Mesothelial cell of epicardium (in vitro differentiated cells): ENCODE measurements around the gene GFOD2. TPM values are rescaled to one million over a fixed set of nuclear protein-coding genes. Genes with fewer than 3 reads are reported as not detected.
A peak's percentile ranks its signal among the peaks of the same experiment; 100 is the strongest.

Experiments
- DNase-seq, 2 experiments: peaks; one replicate each; pipeline ENCODE4 v3.0.0; 2021; ENCODE audit warnings: low spot score in 2 of 2; ENCODE audit not compliant: unreplicated experiment in 2 of 2
- H3K27ac Mint-ChIP-seq: 2 replicates; pipeline ENCODE4 v1.8.0; 2021; ENCODE audit warnings: mixed read lengths
- H3K27me3 Mint-ChIP-seq: 2 replicates; pipeline ENCODE4 v1.8.0; 2021; ENCODE audit warnings: low read depth, mixed read lengths
- H3K36me3 Mint-ChIP-seq: 2 replicates; pipeline ENCODE4 v1.8.0; 2021; ENCODE audit warnings: mixed read lengths
- H3K4me1 Mint-ChIP-seq: 2 replicates; pipeline ENCODE4 v1.8.0; 2021; ENCODE audit warnings: mixed read lengths
- H3K4me3 Mint-ChIP-seq: 2 replicates; pipeline ENCODE4 v1.8.0; 2021; ENCODE audit warnings: mild to moderate bottlenecking, moderate library complexity, mixed read lengths
- H3K9me3 Mint-ChIP-seq: 2 replicates; pipeline ENCODE4 v1.8.0; 2021; ENCODE audit warnings: mixed read lengths
- CTCF ChIP-seq: fragments of 200-600 bp; sonication (generic); IDR thresholded peaks from one replicate; pipeline ENCODE4 v1.5.0; 2021; ENCODE audit warnings: antibody characterized with exemption; ENCODE audit not compliant: unreplicated experiment
- total RNA-seq: library from RNA; stranded (reverse); gene quantifications from 3 replicates; pipeline ENCODE4 v1.2.1, GENCODE V29; 2021

GFOD2 gene
- total RNA-seq, 1 donor from 2014 or later, result 27.0 TPM

GRCh38 chr16:67666559-67667452 is 52.3 kb downstream of the GFOD2 start, which contains the start of the genes C16orf86 and ENKD1:
Gene C16orf86, plus strand, starts transcription at chr16:67666814. Its CDS starts 157 bp downstream, at chr16:67666971.
Gene ENKD1, minus strand, starts transcription at chr16:67666750. Its CDS starts 308 bp downstream, at chr16:67666442.
- Mint-ChIP-seq H3K36me3 (peaks cover 2% of the 10 kb centered on the region), H3K9me3 (no peaks in the 10 kb centered on the region), H3K27me3 (no peaks in the 10 kb centered on the region), H3K27ac (peak within 1 kb of the TSS; percentile 64), H3K4me1 (peaks cover 4% of the 10 kb centered on the region), H3K4me3 (peak within 1 kb of the TSS; percentile 73)
- no peak for TF ChIP-seq CTCF
- peak in 1 of 2 experiments; percentile 56 for DNase-seq

- no peaks in the 10 kb centered on the region for H3K9me3 Mint-ChIP-seq
- peaks cover 2% of the 10 kb centered on the region for H3K36me3 Mint-ChIP-seq
- no peak for DNase-seq
- H3K27ac Mint-ChIP-seq, result no peak overlapping the region
- peak overlapping the region; percentile 70 for H3K4me3 Mint-ChIP-seq
- TF ChIP-seq CTCF, result no peak
- H3K4me1 Mint-ChIP-seq, result peaks cover 8% of the 10 kb centered on the region
- no peaks in the 10 kb centered on the region for H3K27me3 Mint-ChIP-seq
These were observed 53.0 kb downstream of the GFOD2 start for GRCh38 chr16:67666032-67666551.

GRCh38 chr16:67665598-67665997 is 53.5 kb downstream of the GFOD2 start:
- TF ChIP-seq CTCF, result no peak
- Mint-ChIP-seq H3K4me1 (peaks cover 9% of the 10 kb centered on the region), H3K9me3 (no peaks in the 10 kb centered on the region), H3K27ac (no peak overlapping the region), H3K27me3 (no peaks in the 10 kb centered on the region), H3K4me3 (peak overlapping the region; percentile 70), H3K36me3 (peaks cover 2% of the 10 kb centered on the region)
- no peak for DNase-seq

GRCh38 chr16:67664871-67665270 is 54.2 kb downstream of the GFOD2 start:
- no peak for TF ChIP-seq CTCF
- no peak for DNase-seq
- Mint-ChIP-seq H3K9me3 (no peaks in the 10 kb centered on the region), H3K36me3 (peaks cover 2% of the 10 kb centered on the region), H3K27me3 (no peaks in the 10 kb centered on the region), H3K4me3 (peak overlapping the region; percentile 24), H3K27ac (no peak overlapping the region), H3K4me1 (peaks cover 9% of the 10 kb centered on the region)

- Mint-ChIP-seq H3K36me3 (peaks cover 2% of the 10 kb centered on the region), H3K27ac (no peak overlapping the region), H3K4me3 (no peak overlapping the region), H3K9me3 (no peaks in the 10 kb centered on the region), H3K4me1 (peaks cover 14% of the 10 kb centered on the region), H3K27me3 (no peaks in the 10 kb centered on the region)
- TF ChIP-seq CTCF, result no peak
- no peak for DNase-seq
These were observed 54.9 kb downstream of the GFOD2 start for GRCh38 chr16:67664258-67664657.
